Panc1 (cell line): ENCODE results near the gene DAB1. TPM values are rescaled to one million over a fixed set of nuclear protein-coding genes. Genes with fewer than 3 reads are reported as not detected.

Source experiments
- ATAC-seq: fragments of 200-7000 bp; cut with Tn5 transposase; 2 replicates; pipeline ENCODE4 v1.9.1; 2020; ENCODE audit warnings: mild to moderate bottlenecking, moderate library complexity
- BruUV-seq: library from RNA; stranded (reverse); fragments of 400-500 nt; replicated peaks from 2 replicates; lab custom pipeline; 2021; lab: Mats Ljungman, UMichigan
- CTCF ChIA-PET: fragments of 300-600 bp; sonication (Branson Sonifier 250); formaldehyde crosslinking; loops from one replicate; lab custom pipeline; 2022; ENCODE audit warnings: antibody characterized with exemption; lab: Charles Lee
- POLR2A ChIA-PET: fragments of 300-600 bp; sonication (Branson Sonifier 250); formaldehyde crosslinking; loops from one replicate; lab custom pipeline; 2022; ENCODE audit warnings: antibody characterized with exemption; lab: Charles Lee
- DNase-seq: peaks from one replicate; pipeline ENCODE4 v3.0.0-alpha.2; 2010; ENCODE audit warnings: low read depth, low spot score
- H3K27ac ChIP-seq: 2 replicates; pipeline ENCODE4 v1.5.1; 2011; ENCODE audit warnings: mild to moderate bottlenecking, low read length, inconsistent platforms
- H3K27me3 ChIP-seq: fragments of 200-500 bp; sonication (Bioruptor generic); 2 replicates; pipeline ENCODE4 v1.6.0; 2014; ENCODE audit warnings: low read length, inconsistent platforms; ENCODE audit not compliant: control insufficient read depth, insufficient read depth
- H3K36me3 ChIP-seq: fragments of 200-500 bp; sonication (Bioruptor generic); 2 replicates; pipeline ENCODE4 v1.5.1; 2014; ENCODE audit warnings: inconsistent platforms, mild to moderate bottlenecking, low read length, moderate library complexity; ENCODE audit not compliant: control insufficient read depth, insufficient read depth
- H3K4me1 ChIP-seq: 2 replicates; pipeline ENCODE4 v1.5.1; 2011; ENCODE audit warnings: inconsistent platforms, mild to moderate bottlenecking, low read length, moderate library complexity; ENCODE audit not compliant: control insufficient read depth, insufficient read depth
- H3K4me3 ChIP-seq, 2 experiments: 2 replicates each; pipeline ENCODE4 v1.5.1; 2011 to 2012; ENCODE audit warnings: low read depth in 2 of 2, low read length in 2 of 2, mild to moderate bottlenecking in 2 of 2, inconsistent platforms in 1 of 2, moderate library complexity in 1 of 2
- H3K9me3 ChIP-seq: fragments of 200-500 bp; sonication (Bioruptor generic); 2 replicates; pipeline ENCODE4 v1.5.1; 2014; ENCODE audit warnings: low read depth, mild to moderate bottlenecking, inconsistent platforms, low read length, moderate library complexity; ENCODE audit not compliant: control insufficient read depth, insufficient read depth
- POLR2AphosphoS5 ChIP-seq: IDR thresholded peaks from 2 replicates; pipeline ENCODE4 v1.6.1; 2012; ENCODE audit warnings: mild to moderate bottlenecking, low read depth, low read length, moderate library complexity
- SIN3A ChIP-seq: IDR thresholded peaks from 2 replicates; pipeline ENCODE4 v1.6.1; 2012; ENCODE audit warnings: low read depth, mild to moderate bottlenecking, low read length, moderate library complexity, borderline replicate concordance; ENCODE audit not compliant: insufficient read depth
- TCF7L2 ChIP-seq: IDR thresholded peaks from 2 replicates; pipeline ENCODE4 v1.6.1; 2011; ENCODE audit warnings: mild to moderate bottlenecking, low read depth, low read length, inconsistent platforms
- in situ Hi-C: cut with HindIII; loops from 2 replicates; pipeline ENCODE4 v1.10.0; 2016; ENCODE audit warnings: low sequenced_read_pairs, low pct_unique_long_range_greater_than_20kb
- intact Hi-C: fragments of 100-400 bp; cut with micrococcal nuclease; formaldehyde crosslinking; loops from one replicate; pipeline ENCODE4 v1.10.0; 2022; ENCODE audit not compliant: unreplicated experiment
- total RNA-seq: library from RNA; stranded (reverse); gene quantifications from one replicate; pipeline ENCODE4 v1.2.1, GENCODE V29; 2021; ENCODE audit not compliant: unreplicated experiment
- TF ChIP-seq, protein P1 (sequence below), 2 experiments: IDR thresholded peaks; 2 replicates each; pipeline ENCODE4 v1.6.1; 2011 to 2012; ENCODE audit warnings: low read depth in 2 of 2, control low read depth in 1 of 2, low read length in 1 of 2, mild to moderate bottlenecking in 1 of 2, moderate library complexity in 1 of 2; ENCODE audit not compliant: insufficient read depth in 1 of 2
- TF ChIP-seq, protein P2 (sequence below): fragments of 450-650 bp; IDR thresholded peaks from 2 replicates; pipeline ENCODE4 v1.5.1; 2017; ENCODE audit warnings: mild to moderate bottlenecking

The DAB1 gene
- total RNA-seq, 1 experiment from 2014 or later = 0.05 TPM

DNA sequence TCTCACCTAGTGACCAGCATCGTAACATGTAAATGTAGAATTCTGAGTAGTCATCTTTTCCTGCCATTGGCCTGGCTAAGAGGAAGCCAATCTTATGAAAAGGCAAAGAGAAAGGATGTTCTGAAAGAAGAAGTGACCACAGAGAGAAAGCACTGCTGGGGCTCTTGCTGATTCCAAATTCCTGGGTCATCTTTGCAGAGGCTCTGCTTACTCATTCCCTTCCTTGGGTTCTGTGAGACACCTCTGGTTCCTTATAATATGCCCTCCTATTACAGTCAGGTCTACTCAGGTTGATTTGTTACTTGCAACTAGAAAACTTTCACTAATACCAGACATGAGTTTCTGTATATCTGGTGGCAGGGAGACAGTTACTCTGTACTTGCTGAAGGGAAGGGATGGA lies 259.3 kb downstream of the DAB1 start:
- DNase-seq = no peak
- Histone ChIP-seq H3K36me3 (no peaks in the 10 kb centered on the region), H3K27ac (no peak overlapping the region), H3K4me1 (no peaks in the 10 kb centered on the region), H3K4me3 (no peak overlapping the region), H3K9me3 (no peaks in the 10 kb centered on the region), H3K27me3 (peaks cover 7% of the 10 kb centered on the region; the same call in 1 of the 2 replicates)
- BruUV-seq = no TSS peak
- no peak for ATAC-seq
- intact Hi-C loops = no loop called here
- POLR2A ChIA-PET = no interaction called here
- in situ Hi-C loops = no loop called here
- CTCF ChIA-PET = no interaction called here
- TF ChIP-seq TCF7L2 = no peak
- no peak for TF ChIP-seq POLR2AphosphoS5
- no peak for TF ChIP-seq SIN3A
- TF ChIP-seq, protein P1, sequence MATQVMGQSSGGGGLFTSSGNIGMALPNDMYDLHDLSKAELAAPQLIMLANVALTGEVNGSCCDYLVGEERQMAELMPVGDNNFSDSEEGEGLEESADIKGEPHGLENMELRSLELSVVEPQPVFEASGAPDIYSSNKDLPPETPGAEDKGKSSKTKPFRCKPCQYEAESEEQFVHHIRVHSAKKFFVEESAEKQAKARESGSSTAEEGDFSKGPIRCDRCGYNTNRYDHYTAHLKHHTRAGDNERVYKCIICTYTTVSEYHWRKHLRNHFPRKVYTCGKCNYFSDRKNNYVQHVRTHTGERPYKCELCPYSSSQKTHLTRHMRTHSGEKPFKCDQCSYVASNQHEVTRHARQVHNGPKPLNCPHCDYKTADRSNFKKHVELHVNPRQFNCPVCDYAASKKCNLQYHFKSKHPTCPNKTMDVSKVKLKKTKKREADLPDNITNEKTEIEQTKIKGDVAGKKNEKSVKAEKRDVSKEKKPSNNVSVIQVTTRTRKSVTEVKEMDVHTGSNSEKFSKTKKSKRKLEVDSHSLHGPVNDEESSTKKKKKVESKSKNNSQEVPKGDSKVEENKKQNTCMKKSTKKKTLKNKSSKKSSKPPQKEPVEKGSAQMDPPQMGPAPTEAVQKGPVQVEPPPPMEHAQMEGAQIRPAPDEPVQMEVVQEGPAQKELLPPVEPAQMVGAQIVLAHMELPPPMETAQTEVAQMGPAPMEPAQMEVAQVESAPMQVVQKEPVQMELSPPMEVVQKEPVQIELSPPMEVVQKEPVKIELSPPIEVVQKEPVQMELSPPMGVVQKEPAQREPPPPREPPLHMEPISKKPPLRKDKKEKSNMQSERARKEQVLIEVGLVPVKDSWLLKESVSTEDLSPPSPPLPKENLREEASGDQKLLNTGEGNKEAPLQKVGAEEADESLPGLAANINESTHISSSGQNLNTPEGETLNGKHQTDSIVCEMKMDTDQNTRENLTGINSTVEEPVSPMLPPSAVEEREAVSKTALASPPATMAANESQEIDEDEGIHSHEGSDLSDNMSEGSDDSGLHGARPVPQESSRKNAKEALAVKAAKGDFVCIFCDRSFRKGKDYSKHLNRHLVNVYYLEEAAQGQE (IDR thresholded peaks at IDR 0.05; ENCODE audit: insufficient read depth in 1 of 2, low read depth in 2 of 2, low read length in 1 of 2) = no peak
- TF ChIP-seq, protein P2, sequence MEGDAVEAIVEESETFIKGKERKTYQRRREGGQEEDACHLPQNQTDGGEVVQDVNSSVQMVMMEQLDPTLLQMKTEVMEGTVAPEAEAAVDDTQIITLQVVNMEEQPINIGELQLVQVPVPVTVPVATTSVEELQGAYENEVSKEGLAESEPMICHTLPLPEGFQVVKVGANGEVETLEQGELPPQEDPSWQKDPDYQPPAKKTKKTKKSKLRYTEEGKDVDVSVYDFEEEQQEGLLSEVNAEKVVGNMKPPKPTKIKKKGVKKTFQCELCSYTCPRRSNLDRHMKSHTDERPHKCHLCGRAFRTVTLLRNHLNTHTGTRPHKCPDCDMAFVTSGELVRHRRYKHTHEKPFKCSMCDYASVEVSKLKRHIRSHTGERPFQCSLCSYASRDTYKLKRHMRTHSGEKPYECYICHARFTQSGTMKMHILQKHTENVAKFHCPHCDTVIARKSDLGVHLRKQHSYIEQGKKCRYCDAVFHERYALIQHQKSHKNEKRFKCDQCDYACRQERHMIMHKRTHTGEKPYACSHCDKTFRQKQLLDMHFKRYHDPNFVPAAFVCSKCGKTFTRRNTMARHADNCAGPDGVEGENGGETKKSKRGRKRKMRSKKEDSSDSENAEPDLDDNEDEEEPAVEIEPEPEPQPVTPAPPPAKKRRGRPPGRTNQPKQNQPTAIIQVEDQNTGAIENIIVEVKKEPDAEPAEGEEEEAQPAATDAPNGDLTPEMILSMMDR = no peak

DNA sequence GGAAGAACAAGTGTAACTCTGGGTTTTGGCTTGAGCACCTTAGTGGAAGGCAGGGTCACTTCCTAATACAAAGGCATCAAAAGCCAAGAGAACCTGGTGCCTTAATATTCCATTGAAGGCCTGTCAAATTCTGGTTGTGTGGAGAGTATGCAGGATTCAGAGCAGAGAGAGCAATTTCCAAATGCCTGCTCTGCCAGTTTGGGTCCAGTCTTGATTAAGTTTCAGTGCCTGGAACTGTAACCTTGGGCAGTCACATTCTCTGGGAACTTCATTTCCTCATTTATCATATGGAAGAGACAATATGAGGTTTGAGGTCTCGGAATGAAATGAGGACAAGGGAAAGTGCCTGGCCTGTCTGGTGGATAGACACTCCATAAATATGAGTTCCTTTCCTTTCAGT lies 260.1 kb downstream of the DAB1 start:
- DNase-seq = no peak
- H3K4me1 ChIP-seq = no peaks in the 10 kb centered on the region
- no peak overlapping the region for H3K4me3 ChIP-seq
- TF ChIP-seq SIN3A = no peak
- TF ChIP-seq, protein P1 (IDR thresholded peaks at IDR 0.05; ENCODE audit: insufficient read depth in 1 of 2, low read depth in 2 of 2, low read length in 1 of 2) = no peak
- no peak for TF ChIP-seq TCF7L2
- TF ChIP-seq, protein P2 = no peak
- no peak for TF ChIP-seq POLR2AphosphoS5
- ATAC-seq = no peak
- intact Hi-C loops (no loop called here), in situ Hi-C loops (no loop called here)
- no peaks in the 10 kb centered on the region for H3K36me3 ChIP-seq
- ChIA-PET CTCF (no interaction called here), POLR2A (interaction anchor here (0.7 kb wide), 1 partner anchor 151 kb away, joined by 3 read pairs; no protein-coding TSS in a partner anchor)
- H3K27me3 ChIP-seq = peaks cover 7% of the 10 kb centered on the region; the same call in 1 of the 2 replicates
- BruUV-seq = no TSS peak
- H3K27ac ChIP-seq = no peak overlapping the region
- no peaks in the 10 kb centered on the region for H3K9me3 ChIP-seq
